Astrocyte of the spinal cord (primary cell): ENCODE measurements around the gene KIF5A.

Source experiments
- DNase-seq: peaks from one replicate; pipeline ENCODE4 v3.0.0; 2011; ENCODE audit warnings: low read depth, low spot score
- H3K4me3 ChIP-seq: 2 replicates; pipeline ENCODE4 v1.5.1; 2011; ENCODE audit warnings: low read depth, mild to moderate bottlenecking, low read length, moderate library complexity
- in situ Hi-C: cut with HindIII; loops from 2 replicates; pipeline ENCODE4 v1.10.0; 2017; ENCODE audit warnings: low sequenced_read_pairs
- TF ChIP-seq, protein P1 (sequence below): IDR thresholded peaks from 2 replicates; pipeline ENCODE4 v1.5.1; 2012; ENCODE audit warnings: low read depth, mild to moderate bottlenecking, low read length, inconsistent platforms

Gene KIF5A

DNA sequence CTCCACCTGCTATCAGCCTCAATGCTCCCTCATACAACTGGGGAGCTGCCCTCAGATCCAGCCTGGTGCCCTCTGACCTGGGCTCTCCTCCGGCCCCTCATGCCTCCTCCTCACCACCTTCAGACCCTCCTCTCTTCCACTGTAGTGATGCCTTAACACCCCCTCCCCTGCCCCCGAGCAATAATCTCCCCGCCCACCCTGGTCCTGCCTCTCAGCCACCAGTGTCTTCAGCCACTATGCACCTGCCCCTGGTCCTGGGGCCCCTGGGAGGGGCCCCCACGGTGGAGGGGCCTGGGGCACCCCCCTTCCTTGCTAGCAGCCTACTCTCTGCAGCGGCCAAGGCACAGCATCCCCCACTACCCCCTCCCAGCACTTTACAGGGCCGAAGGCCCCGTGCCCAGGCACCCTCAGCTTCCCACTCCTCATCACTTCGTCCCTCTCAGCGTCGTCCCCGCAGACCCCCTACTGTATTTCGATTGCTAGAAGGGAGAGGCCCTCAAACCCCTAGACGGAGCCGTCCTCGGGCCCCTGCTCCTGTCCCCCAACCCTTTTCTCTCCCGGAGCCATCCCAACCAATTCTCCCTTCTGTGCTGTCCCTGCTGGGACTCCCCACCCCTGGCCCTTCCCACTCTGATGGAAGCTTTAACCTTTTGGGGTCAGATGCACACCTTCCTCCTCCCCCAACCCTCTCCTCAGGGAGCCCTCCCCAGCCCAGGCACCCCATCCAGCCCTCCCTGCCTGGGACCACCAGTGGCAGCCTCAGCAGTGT is 24.0 kb upstream of the KIF5A start:
- H3K4me3 ChIP-seq, result no peak overlapping the region
- TF ChIP-seq, protein P1, sequence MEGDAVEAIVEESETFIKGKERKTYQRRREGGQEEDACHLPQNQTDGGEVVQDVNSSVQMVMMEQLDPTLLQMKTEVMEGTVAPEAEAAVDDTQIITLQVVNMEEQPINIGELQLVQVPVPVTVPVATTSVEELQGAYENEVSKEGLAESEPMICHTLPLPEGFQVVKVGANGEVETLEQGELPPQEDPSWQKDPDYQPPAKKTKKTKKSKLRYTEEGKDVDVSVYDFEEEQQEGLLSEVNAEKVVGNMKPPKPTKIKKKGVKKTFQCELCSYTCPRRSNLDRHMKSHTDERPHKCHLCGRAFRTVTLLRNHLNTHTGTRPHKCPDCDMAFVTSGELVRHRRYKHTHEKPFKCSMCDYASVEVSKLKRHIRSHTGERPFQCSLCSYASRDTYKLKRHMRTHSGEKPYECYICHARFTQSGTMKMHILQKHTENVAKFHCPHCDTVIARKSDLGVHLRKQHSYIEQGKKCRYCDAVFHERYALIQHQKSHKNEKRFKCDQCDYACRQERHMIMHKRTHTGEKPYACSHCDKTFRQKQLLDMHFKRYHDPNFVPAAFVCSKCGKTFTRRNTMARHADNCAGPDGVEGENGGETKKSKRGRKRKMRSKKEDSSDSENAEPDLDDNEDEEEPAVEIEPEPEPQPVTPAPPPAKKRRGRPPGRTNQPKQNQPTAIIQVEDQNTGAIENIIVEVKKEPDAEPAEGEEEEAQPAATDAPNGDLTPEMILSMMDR, result no peak
- no peak for DNase-seq
- in situ Hi-C loops, result no loop called here

DNA sequence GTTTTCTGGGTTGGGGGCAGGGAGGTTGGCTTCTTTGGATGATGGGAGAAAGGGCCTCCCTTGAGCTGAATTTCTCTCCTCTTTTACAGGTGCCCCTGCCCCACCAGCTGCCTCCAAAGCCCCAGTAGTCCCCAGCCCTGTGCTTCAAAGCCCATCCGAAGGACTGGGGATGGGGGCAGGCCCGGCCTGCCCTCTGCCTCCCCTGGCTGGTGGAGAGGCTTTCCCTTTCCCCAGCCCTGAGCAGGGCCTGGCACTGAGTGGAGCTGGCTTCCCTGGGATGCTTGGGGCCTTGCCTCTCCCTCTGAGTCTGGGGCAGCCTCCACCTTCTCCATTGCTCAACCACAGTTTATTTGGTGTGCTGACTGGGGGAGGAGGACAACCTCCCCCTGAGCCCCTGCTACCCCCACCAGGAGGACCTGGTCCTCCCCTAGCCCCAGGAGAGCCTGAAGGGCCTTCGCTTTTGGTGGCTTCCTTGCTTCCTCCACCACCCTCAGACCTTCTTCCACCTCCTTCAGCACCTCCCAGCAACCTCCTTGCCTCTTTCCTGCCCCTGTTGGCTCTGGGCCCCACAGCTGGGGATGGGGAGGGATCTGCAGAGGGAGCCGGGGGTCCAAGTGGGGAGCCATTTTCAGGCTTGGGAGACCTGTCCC is 23.2 kb upstream of the KIF5A start:
- no peak for DNase-seq
- in situ Hi-C loops, result no loop called here
- TF ChIP-seq, protein P1, result no peak
- H3K4me3 ChIP-seq, result no peak overlapping the region

DNA sequence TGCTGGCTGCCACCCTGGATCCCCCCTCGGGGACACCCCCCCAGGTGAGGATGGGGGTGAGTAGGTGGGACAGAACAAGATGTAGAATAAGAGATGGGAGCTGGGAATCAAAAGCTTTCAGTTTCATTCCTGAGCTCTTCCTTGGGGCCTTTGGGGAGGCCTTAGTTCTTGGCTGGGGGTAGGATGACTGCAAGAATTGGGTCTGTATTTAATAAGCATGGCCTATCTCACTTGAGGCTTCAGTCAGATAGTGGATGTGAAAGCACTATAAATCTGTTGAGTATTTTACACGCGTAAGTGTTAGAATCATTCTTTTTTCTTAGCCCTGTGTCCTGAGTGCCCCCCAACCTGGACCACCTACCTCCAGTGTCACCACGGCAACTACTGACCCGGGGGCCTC is 22.7 kb upstream of the KIF5A start:
- in situ Hi-C loops, result no loop called here
- DNase-seq, result no peak
- H3K4me3 ChIP-seq, result no peak overlapping the region
- TF ChIP-seq, protein P1, result no peak

DNA sequence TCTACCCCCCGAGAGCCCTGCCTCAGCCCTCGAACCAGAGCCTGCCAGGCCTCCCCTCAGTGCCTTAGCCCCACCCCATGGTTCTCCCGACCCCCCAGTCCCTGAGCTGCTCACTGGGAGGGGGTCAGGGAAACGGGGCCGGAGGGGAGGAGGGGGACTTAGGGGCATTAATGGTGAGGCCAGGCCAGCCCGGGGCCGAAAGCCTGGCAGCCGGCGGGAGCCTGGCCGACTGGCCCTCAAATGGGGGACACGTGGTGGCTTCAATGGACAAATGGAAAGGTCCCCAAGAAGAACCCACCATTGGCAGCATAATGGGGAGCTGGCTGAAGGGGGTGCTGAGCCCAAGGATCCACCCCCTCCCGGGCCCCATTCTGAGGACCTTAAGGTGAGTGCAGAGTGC is 21.7 kb upstream of the KIF5A start:
- TF ChIP-seq, protein P1, result no peak
- no peak overlapping the region for H3K4me3 ChIP-seq
- in situ Hi-C loops, result no loop called here
- DNase-seq, result no peak

DNA sequence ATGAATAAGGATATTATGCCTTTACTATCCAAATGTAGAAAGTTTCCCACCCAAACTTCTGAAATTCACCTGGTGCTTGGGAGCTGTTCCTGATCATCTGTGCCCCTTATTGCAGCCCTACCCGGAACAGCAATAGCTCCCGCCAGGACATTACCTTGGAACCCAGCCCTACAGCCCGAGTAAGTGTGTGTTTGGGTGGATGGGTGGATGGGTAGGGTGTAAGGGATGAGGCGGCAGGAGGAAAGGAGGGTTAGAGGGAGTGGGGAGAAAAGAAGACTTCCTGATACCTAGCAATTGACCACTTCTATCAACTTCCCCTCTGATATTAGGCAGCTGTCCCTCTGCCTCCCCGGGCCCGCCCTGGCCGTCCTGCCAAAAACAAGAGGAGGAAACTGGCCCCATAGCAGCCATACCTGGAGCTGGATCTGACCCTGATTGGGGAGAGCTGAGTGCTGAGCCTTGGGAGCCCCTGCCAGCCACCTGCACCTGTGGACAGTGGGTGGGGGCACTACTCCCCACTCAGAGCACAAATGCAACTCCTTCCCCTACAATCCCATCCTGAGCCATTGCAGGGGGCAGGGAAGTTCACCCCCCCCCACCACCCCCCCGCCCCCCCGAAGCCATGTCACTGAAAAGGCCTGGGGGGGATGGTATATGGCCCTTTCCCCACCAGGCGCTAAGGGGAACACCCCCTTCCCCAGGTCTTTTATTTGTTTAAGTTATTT is 20.9 kb upstream of the KIF5A start:
- DNase-seq, result no peak
- TF ChIP-seq, protein P1, result no peak
- H3K4me3 ChIP-seq, result no peak overlapping the region
- in situ Hi-C loops, result no loop called here

DNA sequence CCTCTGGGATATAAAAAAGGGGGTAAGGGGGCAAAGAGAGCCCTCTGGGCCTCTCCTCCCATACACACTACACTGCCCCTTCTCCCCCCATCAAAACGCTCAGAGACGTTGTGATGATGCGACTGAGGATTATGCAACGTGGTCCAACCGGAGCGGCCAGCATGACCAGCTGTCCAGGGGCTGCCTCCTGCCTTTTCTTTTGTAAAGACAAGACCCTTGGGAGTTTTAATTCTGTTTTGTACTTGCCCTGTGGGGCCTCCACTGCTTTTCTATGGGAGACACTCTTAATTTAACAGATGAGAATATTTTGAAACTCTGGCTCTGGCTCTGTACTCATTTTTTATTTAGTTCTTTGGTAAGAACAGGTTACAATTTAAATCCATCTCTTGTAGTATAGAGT is 20.0 kb upstream of the KIF5A start:
- in situ Hi-C loops, result no loop called here
- DNase-seq, result no peak
- no peak overlapping the region for H3K4me3 ChIP-seq
- TF ChIP-seq, protein P1, result no peak
